ENCODE measurements around the gene SRGAP2B.
"Not testable (repeated sequence)": the region's sequence is repeated elsewhere in the genome, so short reads cannot be mapped to it uniquely, and the experiment has no call there.

DNA sequence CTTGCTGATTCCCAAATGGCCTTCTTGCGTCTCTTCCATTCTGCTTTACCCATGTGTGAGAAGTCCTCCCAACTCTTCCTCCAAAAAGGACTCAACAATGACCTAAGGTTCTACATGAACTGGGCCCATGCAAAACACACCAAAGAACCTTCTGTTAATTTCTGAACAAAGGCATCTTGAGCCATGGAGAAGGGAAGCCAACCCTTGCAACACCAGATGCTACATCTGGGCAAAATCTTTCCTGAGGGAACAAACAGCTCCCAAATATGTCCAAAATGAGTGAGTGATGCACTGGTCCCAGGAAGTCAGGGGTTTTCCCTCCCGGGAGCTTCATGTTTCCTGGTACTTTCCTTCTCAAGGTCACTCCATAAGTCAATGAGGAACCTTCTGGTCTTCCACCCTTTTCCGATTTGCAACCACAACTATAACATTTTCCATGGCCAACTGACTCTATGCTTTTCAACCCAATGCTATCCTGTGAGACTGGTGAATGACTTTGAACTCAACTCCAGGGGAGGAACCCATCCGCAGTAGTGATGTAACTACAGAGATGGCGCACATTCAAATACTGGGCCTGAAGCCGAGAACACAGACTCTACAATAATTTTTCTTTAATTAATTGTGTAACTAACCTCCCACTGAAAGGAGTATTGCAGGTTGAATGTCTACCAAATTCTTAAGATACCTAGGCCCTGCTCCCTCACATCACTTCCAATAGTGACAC, 112.2 kb downstream of the SRGAP2B start:
- TF ChIP-seq, protein P1, sequence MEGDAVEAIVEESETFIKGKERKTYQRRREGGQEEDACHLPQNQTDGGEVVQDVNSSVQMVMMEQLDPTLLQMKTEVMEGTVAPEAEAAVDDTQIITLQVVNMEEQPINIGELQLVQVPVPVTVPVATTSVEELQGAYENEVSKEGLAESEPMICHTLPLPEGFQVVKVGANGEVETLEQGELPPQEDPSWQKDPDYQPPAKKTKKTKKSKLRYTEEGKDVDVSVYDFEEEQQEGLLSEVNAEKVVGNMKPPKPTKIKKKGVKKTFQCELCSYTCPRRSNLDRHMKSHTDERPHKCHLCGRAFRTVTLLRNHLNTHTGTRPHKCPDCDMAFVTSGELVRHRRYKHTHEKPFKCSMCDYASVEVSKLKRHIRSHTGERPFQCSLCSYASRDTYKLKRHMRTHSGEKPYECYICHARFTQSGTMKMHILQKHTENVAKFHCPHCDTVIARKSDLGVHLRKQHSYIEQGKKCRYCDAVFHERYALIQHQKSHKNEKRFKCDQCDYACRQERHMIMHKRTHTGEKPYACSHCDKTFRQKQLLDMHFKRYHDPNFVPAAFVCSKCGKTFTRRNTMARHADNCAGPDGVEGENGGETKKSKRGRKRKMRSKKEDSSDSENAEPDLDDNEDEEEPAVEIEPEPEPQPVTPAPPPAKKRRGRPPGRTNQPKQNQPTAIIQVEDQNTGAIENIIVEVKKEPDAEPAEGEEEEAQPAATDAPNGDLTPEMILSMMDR (IDR thresholded peaks at IDR 0.05; ENCODE audit: low read depth, low read length, poor library complexity, severe bottlenecking) = not testable (repeated sequence)
- not testable (repeated sequence) for TF ChIP-seq EZH2phosphoT487 (IDR thresholded peaks at IDR 0.05; ENCODE audit: borderline replicate concordance, low read length)

All from DOHH2 (cell line).